CD4-positive, alpha-beta T cell treated with Interferon gamma for 1 hour (primary cell): Measurements from ENCODE around the gene CTSH.
A peak's percentile ranks its signal among the peaks of the same experiment; 100 is the strongest.
"Not testable (repeated sequence)": the region's sequence is repeated elsewhere in the genome, so short reads cannot be mapped to it uniquely, and the experiment has no call there.

Experiments used
- DNase-seq: peaks from one replicate; pipeline ENCODE4 v3.0.0-alpha.2; 2020

CTSH gene

GRCh38 chr15:78938658-78939488, 6.0 kb downstream of the CTSH start:
- DNase-seq = peak; percentile 42

- DNase-seq = no peak
Measured at GRCh38 chr15:78937132-78937739, 7.6 kb downstream of the CTSH start.

GRCh38 chr15:78934655-78935023, 10.2 kb downstream of the CTSH start:
- DNase-seq = no peak

DNA sequence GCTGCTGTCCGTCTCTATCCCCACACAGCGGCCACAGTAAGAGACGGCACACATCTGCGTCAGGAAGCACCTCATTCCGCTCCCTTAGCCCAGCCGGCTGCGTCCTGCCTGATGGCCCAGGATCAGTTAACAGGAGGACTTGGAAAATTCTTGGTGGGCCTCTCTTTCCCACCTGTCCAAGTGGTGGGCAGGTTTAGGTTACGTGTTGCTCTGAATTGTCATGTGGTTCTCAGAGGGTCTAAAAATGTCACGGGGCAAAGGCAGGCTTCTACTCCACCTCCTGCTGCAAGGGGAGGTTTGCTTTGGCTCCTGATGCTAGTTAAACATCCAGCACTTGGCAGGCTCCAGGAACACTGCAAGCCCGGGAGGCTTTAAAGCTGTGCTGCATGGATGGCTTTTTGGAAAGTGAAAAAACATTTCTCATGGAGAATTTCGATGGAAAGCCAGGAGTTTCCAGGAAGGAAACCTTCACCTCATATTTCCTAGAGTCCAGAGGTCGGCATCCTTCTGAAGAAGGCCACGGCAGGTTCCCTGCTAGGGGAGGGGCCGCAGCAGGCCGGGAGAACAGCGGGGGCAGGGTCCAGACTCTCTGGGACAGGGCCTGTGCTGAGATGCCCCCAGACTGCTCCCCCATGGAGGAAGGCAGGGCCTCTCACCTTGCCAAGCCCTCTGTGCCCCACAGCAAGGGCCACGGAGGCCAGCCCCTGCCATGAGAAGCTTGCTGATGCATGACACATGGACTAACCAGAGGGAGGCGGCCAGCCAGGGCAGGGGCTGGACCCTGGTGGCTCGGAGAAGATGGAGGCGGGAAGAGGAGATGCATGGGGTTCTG, 10.8 kb downstream of the CTSH start:
- no peak for DNase-seq

DNA sequence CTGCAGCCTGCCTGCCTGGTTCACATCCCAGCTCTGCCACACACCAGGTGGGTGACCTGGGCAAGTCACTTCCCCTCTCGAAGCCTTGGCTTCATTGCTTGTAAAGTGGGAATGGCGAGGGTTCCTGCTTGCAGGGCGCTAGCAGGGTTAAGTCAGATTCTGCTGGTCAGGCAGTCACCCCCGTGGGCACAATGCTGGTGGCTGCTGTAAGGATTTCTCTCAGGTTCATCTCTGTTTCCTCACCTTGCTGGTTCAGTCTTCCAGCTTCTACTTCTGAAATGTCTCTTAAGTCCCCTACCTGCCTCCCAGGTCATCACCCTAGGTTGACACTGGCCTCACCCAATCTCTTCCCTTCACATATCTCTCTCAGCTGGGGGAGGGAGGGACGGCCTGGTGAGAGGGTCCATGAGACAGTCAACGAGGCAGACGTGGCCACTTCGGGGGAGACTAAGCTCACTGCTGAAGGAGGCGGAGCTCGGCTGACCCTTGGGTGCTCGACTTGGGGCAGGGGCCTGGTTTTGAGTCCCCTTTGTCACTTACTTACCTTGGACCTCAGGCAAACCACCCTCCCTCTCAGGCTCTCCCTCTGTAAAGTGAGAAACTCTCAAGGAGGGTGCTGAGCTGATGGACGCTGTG, 11.5 kb downstream of the CTSH start:
- no peak for DNase-seq

- DNase-seq = no peak
Measured at GRCh38 chr15:78932258-78932808, 12.5 kb downstream of the CTSH start.

GRCh38 chr15:78931439-78932257, 13.2 kb downstream of the CTSH start:
- DNase-seq = no peak

GRCh38 chr15:78930577-78931388, 14.1 kb downstream of the CTSH start:
- DNase-seq = no peak

DNA sequence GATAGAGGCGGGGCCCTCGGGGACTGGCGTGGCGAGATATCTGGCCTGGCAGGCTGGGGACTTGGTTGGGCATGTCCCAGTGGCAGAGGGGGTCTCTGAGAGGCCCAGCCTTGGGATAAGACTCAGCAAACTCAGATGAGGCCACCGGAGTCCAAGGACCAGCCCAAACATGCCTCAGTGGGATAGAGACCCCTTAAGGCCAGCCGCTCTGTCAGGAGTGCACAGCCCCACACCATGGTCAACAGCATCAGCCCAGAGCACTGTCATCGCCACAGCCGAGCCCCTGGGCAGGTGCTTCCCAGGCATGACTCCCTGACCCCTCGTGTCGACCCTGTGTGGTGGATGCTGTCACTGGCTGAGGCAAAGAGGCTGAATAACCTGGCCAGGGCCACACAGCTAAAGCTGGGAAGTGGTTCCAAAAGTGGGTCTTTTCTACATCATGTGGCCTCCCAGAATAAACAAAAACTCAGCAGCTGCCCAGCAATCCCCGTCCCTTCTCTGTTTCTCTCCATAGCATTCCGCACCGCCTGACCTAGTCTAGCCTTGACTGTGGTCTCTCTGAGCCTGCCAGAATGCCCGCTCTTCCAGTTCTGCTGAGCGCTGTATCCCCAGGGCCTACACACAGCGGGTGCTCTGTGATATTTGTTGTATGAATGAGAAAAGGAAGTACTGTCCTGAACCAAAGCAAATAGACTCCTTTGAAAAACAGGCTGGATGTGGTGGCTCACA, 15.1 kb downstream of the CTSH start:
- no peak for DNase-seq

DNA sequence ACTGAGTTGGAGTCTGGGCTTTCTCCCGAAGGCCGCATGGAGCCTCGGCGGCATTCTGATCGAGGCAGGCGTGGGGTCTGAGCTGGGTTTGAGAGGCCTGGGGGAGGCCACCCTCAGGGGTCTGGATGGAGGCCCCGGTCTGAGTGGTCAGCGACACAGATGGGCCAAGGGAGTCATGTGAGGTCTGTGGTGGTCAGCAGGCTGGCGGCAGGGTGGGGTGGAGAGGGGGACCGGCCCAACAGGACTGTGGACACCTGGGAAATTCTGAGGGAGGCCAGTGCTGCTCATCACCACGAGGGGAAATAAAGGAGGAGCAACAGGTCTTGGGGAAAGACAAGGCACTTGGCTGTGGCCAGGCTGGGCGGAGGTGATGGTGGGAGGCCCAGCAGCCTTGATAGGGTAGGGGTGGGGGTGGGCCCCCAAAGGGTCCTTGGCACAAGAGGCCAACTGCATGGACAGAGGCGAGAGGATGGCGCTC, 16.2 kb downstream of the CTSH start:
- DNase-seq = no peak

DNA sequence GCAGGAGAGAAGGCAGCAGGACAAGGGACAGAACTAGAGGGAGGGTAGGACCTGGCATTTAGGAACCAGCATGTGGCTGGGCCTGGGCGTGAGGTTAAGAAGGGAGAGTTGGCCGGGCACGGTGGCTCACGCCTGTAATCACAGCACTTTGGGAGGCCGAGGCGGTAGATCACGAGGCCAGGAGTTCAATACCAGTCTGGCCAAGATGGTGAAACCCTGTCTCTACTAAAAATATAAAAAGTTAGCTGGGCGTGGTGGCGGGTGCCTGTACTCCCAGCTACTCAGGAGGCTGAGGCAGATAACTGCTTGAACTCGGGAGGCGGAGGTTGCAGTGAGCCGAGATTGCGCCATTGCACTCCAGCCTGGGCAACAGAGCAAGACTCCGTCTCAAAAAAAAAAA, 16.7 kb downstream of the CTSH start:
- not testable (repeated sequence) for DNase-seq

DNA sequence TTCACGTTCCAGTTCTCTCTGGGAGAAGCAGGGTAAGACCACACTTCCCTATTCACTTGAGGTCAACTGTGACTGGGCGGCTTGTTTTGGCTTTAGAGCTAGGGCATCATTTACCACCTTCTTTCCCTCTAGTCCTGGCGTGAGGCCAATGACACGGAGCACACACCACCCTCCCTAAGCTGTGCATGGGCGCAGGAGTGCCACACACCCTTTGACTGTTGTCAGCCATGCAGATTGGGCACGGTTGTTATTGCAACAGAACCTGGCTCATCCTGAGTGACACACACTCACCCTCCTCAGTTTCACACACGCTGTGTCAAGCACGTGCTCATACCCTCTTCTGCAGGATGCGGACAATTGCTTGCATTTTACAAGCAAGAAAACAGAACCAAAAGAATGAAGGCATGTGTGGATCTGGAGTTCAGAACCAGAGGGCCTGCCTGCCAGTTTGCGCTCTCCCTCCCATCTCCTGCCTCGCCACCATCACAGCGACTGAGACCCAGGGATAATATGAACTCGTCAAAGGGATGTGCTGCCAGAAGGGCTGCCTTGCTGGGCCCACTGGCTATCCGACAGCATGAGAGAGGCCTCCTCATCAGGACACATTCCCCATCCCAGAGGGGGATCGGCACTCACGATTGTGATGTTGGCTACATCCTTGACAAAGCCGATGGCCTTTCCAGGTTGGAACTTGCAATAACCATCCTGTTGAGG, 17.6 kb downstream of the CTSH start:
- peak; percentile 44 for DNase-seq

DNA sequence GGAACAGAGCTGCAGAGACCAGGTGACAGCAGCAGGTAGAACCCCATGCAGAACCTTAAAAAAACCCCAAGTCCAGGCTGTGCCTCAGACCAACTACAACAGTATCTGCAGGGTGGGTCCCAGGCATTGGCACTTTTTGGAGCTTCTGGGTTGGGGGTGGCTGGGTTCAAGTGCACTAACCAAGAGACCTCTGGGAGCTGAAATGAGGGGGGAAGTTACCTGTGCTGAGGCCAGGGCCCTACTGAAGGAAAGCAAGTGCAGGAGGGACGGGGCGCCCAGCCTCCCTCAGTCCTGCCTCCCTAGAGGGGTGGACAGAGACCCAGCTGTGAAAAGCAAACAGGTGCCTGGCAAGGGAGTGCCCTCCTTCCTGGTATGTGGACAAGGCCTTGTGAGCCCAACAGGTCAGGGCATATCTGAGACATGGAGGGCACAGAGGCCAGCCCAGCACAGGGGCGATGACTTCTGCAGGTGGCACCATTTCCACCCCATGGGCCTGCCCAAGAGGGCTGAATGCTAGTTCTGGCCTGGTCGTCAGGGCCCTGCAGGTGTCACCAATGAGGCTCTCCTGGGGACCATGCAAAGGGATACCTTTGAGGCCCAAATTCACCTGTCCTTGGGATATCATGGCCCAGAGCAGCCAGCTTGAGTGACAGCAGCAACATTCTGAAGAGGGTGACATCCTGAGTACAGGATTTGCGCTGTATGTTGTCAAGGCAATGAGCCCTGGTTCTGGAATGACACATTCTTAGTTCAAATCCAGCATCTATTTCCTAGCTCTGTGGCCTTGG, 18.7 kb downstream of the CTSH start:
- no peak for DNase-seq

GRCh38 chr15:78925076-78925624, 19.7 kb downstream of the CTSH start:
- no peak for DNase-seq

DNA sequence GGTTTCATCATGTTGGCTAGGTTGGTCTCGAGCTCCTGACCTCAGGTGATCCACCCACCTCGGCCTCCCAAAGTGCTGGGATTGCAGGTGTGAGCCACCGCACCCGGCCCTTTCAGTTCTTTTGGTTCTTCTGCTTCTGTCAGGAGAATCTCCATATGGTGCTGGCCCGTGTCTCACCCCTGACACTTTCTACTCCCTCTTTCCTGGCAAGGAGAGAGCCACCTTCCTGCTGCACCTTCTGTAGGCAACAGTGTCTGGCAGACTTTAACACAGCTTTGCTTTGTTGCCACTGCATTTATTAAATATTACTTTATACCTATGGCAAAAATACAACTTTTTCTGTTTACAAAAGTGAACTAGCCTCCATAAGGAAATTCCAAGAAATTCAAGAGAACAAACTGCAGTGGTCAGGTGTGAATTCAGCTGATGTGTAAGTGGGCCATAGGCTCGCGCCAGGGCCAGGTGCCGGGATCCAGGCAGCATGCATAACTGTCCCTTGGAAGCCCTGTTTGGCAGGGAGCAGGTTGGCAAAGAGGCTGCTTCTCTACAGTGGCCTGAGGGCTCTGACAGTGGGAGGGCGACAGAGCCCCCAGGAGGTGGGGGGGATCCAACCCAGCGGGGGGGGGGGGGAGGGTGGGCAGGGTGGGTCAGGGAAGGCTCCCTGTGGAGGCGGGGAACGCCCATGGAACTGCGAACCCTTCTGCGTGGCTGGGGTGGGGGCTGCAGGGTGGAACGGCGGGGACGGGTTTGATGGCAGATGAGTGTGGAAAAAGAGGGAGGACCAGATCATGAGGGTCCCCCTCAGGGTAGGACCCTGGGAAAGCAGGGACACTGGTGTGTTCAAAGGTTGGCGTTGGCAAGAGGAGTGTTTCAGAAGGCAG, 21.1 kb downstream of the CTSH start:
- DNase-seq = no peak

GRCh38 chr15:78923015-78923414, 21.8 kb downstream of the CTSH start:
- no peak for DNase-seq

DNA sequence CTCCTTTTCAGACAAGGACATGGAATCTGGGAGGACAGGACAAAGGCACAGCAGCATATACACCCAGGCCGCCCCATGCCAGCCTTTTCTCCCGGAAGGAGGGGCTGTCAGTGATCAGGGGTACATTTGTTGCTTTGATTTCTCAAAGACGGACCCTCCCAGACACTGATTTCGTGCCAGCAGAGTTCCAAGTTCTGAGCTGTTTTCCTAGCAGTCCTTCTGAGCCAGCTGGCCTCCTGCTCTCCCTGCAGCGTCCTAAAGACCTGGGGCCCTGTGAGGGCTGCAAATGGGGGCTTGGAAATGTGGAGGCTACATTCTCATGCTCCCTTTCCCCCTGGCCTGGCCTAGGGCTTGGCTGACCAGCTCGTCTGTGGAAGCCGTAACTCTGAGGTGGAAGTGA, 22.3 kb downstream of the CTSH start:
- DNase-seq = no peak
